Measurements from ENCODE around the gene GRAMD2B.

GRAMD2B gene

DNA sequence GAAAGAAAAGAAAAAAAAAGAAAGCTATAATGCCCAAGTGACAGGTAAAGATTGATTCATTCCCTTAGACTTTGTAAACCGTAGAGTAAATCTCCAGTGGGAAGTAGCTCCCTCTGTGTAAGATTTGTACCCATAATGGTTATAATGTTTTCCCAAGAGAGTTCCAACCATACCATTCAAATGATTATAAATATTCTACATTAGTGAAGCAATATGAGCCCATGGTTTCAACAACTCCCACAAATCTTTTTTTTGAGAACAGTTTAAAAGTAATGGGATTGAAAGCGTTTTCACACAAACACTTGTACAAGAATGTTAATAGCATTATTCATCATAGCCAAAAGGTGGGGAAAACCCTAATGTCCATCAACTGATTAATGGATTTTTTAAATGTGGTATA lies 58.0 kb downstream of the GRAMD2B start:
- no peak for DNase-seq

DNA sequence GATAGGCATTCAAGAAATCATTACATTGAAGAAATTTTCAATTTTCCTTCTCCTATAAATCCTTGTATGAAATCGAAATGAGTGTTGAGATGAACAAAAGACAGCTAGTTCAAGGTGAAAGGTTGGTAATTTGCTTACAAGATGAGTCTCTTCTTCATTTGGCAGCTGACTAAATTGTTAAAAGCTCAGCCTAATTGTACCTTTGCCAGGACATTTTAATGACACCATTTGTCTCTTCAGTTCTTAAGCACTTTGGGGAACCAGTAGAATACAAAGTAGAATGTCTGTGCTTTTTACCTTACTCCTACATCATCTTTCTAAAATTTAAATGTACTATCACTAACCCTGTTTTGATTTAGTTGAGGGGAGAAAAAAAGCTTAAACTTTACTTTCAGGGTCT lies 59.4 kb downstream of the GRAMD2B start:
- DNase-seq, result no peak

DNA sequence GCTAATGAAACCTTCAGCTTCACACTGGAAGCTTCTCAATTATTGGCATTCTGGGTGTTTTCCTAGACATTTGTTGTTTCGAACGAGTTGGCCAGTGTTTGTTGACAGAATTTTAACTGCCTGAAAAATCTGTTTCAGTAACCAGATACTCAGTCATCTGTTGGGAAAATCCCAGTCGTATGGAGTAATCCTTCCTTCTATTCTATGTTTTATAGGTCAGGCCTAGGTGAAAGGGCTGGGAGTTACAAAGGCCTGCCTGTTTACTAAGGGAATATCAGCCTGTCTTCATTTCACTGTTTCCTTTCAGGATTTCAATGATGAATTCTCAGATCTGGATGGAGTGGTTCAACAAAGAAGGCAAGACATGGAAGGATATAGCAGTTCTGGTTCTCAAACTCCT lies 59.9 kb downstream of the GRAMD2B start:
- DNase-seq, result no peak

DNA sequence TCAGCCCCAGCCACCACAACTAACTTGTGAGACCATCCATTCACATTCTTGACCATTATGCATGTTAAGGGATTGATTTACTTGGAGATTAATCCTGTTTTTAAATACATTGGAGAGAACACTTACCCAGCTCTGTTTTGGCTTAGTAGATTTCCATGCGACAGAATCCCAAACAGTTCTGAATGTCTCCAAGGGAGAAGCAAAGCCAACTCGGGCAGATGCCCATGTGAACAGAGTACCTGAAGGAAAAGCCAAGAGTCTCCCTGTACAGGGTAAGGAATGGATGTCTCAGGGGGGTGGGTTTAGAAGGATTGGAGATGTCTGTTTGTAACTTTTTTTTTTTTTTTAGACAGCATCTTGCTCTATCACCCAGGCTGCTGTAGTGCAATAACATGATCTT lies 61.0 kb downstream of the GRAMD2B start:
- no peak for DNase-seq

DNA sequence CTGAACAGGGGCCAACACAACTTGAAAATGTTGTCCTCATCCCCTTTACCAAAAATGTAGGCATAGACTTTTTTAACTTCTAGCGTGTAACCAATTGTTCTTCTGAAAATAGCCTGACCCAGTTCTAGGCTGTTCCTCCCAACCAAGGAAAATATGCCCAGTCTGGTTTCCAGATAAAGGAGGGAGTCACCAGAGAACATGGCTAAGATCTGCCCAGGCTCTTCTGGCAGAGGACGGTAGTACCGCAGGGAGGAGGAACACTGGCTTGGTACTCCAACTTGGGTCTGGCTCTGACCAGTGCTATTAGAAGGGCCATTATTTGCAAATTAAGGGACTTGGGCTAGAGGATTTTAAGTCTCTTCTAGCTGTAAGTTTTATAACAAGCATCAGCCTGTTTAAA lies 63.1 kb downstream of the GRAMD2B start:
- no peak for DNase-seq

DNA sequence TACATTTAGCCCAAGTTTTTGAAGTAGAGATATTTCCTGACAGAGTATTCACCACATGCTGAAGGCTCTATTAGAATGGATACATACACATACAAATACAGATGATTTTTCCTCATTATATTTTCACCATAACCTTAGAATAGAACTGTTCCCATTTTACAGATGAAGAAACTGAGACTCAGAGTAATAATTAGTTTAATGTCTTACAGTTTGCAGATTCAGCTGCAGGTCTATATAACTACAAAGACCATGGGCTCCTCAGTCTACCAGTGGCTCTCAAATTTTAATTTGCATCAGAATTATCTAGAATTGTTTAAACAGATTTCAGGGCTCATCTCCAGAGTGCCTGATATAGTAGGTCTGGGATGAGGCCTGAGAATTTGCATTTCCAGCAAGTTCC lies 64.4 kb downstream of the GRAMD2B start:
- DNase-seq, result no peak

DNA sequence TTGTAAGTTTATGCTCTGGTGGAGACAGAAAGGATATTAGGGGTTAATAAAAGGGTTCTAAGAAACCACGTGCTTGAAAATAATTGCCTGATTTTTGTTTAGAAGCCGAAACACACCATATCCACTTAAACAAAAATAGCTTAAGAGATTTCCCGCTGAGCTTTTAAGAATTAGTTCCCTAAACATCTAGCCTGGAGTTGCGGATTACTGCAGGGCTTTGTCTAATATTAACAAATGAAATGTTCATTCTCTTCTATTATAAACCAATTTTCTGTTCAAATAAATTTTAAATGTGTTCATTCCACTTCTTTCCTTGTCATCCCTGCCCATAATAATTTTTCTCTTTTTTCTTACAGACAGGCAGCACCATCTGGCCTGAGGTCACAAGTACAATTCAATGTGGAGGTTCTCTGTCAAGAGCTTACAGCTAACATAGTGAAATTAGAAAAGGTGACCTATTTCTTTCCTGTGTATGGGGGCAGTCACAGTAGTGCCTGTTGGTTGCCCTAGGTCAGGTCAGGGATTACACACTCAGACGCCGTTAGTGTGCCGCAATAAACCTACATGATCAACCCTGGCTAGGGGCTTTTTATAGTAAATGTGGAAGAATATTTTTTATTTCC lies 65.3 kb downstream of the GRAMD2B start:
- no peak for DNase-seq

DNA sequence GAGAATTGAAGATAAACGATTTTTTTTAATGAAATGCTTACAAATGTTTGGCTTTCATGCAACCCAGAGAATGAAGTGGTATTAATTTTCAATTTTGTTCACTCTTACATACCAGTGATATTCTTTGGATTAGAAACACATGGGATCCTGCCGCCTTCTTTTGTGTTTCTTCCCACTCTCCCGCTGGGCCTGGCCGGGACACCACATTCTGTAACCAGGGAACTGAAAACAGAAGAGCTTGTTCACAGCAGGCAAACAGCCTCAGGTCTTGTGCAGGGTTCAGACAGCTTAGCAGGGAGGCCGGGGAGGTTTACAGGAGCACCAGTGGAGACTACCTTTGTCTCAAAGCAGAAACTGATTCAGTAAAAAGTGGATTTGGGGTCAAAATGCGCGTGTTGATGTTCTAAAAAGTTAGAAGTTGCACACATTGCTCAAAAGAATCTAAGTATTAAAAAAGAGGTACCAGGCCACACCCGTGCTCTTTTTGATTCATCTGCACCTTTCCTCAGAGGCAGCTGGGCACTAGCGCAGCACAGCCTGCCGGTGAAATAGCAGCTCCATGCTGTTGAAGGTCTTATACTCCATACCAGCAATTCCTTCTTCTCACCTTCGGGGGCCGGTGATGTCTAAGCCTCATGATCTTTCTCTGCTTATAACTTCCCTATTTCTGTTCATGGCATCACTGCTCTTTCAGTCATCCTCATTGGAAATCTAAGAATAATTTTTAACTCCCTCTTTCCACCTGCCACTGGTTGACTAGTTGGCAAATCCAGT lies 67.1 kb downstream of the GRAMD2B start:
- DNase-seq, result peak in 1 of 2 donors; percentile 12

DNA sequence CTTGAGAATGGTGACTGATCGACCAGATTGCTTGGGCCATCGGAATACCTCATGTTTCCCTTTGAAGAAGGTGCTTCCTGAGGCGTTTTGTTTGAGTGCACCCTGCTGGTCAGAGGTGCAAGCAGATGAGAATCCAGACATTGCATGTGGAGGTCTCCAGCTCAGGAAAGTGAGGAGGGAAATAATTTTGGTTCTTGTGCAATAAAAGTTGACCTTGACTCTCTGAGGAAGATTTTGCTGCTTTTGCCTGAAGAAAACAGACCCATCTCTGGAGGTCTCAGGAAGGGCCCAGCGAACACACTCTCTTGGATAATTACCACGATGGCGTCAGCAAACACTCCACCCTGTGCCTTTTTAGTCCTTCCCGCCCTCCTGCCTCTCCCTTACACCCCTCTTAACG lies 69.7 kb downstream of the GRAMD2B start:
- DNase-seq, result no peak

DNA sequence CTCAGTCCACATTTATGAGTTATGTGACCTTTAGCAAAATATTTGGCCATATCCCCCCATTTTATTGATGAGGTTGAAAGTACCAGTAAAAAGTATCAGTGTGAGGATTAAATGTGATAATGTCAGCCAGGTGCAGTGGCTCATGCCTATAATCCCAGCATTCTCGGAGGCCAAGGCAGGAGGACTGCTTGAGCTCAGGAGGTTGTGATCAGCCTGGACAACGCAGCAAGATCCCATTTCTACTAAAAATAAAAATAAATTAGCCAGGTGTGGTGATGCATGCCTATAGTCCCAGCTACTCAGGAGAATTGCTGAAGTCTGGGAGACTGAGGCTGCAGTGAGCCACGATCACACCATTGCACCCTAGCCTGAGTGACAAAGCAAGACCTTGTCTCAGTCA lies 71.2 kb downstream of the GRAMD2B start:
- no peak for DNase-seq

DNA sequence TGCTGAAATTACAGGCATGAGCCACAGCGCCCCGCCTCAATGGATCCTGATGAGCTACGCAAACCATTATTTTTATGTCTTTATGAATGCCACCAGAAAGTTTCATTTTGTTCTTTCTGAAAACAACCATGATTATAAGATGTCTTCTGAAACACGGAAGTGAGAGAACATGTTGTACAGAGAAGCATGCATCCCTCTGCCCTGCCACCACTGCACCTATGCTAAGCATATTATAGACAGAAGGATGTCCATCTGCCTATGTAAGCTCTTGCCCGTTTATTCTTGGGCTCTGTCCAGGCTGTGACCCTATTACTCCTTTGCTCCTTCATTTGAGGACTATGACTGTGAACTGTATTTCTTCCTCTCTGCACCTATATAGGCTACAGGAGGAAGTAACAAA lies 74.3 kb downstream of the GRAMD2B start:
- DNase-seq, result no peak

DNA sequence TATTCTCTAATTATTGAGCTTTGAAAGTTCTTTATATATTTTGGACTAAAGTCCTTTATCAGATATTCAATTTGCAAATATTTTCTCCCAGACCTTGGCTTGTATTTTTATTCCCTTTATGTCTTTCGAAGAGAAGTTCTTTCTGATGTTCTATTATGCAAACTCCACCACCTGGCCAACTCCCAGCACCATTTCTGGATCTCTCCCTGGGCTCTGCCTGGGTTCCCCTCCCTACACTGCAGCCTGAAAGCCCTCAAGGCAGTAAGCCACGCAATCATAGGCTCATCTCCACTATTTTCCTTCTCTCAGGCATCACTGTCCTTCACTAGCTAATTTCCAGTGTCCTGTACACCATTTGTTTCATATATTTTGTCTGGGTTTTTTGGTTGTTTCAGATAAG lies 76.1 kb downstream of the GRAMD2B start:
- no peak for DNase-seq

DNA sequence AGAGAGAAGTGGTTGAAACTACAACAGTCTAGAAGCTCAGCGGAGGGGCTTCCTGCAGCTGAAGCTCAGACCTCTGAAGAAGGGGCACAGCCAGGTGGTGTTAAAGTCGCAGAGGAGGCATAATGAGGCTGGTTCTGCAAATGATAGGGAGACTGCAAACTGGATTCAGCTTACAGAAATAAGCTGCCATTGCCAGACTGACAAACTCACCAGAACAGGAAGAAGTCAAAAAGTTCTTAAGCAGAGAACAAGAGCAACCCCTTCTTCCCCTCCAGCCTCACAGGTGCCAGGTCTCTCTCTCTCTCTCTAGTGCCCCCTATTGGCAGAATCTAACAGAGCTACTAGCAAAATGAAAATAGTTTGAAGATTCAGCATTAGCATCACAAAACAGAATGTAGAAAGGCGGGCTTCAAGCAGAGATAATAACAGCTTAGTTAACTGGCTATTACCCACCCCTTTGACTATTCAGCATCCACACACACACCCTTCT lies 76.7 kb downstream of the GRAMD2B start:
- peak in 1 of 2 donors; percentile 13 for DNase-seq

DNA sequence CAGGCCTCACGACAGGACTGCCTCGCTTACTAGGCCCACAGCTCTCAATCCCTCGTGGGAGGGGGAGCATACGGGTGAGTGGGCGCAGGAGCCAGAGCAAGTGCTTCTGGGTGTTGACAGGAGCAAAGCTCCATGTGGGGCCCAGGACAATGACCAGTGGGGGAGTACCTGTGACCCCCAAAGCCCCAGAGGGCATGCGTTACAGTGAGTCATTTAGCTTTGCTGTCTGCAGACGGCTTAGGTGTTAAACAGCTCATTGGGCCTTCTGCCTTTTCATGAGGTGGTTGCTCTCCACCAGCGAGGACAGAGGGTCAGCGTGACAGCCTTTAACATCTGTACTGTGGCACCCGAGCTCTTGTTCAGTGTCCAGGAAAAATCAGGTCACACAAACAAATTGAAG lies 78.2 kb downstream of the GRAMD2B start:
- no peak for DNase-seq

DNA sequence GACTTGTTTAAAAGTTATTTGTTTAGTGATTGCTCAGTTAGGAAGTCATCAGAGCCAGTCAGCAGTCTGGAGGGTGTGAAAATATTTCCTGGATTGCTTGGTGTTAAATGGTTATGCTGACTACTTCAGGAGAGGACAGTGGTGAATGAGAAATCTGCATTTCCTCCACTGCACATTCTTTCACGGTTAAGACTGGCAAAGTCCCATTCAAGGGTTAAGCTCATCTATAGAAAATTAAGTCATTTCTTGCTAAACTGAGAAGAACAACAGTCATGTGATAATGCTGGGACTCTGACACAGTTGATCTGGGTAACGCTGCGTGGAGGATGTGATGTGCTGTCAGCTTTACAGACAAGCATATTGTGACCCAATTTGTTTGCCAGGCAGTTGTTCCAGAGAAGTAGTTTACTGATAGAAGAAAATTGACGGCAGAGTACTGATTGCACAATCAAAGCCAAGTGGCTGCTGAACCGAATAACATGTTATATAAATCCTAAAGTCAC lies 80.4 kb downstream of the GRAMD2B start:
- peak in 1 of 2 donors; percentile 28 for DNase-seq

DNA sequence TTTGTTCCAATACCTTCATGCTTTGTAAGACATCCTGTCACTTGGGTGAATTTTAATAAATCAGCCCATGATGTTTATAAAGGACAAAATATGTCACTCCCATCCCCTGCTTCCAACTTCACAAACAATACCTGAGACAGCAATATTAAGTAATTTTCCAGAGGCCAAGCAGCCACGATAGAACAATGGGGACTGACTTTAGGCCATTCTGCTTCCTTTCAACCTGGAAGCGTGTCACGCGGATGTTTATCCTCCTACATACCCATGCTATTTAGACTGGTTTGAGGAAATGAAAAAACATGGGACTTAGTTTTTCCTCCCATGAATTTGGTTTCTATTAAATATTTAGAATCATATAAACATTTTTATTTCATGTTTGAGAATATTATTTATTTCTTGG lies 82.9 kb downstream of the GRAMD2B start:
- no peak for DNase-seq

DNA sequence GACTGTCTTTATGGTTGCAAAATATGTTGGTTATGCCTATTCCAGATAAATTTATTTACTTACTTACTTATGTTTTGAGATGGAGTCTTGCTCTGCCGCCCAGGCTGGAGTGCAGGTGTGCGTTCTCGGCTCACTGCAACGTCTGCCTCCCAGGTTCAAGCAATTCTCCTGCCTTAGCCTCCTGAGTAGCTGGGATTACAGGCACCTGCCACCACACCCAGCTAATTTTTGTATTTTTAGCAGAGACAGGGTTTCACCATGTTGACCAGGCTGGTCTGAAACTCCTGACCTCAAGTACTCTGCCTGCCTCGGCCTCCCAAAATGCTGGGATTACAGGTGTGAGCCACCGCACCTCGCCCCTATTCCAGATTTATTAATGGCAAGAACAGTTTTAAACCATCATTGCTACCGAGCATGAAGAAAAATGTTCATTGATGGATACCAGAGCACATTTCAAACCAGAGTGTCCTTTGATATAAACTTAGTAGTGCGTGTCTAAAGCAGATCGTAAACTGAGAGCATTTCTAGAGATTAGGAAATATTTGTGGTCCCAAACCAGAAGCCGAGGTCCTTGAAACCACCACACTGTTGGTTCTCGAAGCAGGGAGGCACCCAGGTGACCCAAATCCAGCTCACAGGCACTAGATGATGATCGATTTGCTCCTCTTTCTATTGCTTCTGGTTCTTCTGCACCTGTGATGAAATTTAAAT lies 85.2 kb downstream of the GRAMD2B start:
- no peak for DNase-seq

DNA sequence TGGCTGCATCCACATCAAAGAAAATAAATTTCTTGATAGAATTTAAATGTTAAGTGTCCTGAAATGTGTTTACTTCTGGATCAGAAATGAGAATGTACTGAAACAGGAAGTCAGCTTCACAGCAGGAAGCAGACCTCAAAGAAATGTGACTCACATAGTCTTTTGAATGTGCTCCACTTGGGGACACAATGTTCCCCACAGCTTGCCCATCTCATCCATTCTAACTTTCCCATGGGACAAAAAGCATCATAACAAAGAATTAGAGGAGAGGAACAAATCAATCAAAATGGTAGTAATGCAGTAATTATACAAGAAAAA lies 85.7 kb downstream of the GRAMD2B start:
- peak; percentile 14 to 22 for DNase-seq

DNA sequence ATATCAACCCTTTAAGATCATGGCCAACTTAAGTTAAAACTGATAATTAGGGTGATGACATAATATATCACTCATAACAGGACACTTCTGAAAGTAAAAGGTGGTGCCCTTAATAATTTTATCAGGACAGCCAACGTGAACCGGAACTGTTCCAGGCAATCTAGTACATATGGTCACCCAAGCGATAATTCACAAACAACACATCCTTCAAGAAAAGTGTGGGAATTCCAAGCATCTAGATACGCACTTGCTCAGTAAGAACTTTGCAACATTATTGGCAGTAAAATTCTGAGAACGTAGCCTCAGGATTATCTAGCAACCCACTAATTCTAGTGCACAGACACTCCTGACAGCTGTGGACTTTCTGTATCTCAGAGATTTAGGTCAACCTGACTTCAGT lies 86.1 kb downstream of the GRAMD2B start:
- DNase-seq, result no peak

DNA sequence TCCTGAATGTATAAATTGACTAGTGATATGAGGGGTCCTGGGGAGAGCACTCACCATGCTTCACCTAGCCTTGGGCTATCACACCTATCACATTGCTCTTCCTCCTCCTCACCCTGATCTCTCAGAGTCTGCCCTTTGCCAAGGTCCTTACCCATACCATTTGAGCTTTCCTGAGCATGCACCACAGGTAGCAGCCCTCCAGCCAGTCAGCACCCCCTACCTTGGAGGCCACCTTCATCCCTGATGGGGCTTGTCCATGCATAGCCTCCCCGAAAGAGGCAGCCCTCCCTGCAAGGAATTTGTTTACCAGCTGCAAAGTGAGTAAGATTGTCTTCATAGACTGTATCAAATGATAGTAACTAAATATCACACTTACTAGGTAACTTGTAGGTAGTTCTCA lies 88.8 kb downstream of the GRAMD2B start:
- no peak for DNase-seq

DNA sequence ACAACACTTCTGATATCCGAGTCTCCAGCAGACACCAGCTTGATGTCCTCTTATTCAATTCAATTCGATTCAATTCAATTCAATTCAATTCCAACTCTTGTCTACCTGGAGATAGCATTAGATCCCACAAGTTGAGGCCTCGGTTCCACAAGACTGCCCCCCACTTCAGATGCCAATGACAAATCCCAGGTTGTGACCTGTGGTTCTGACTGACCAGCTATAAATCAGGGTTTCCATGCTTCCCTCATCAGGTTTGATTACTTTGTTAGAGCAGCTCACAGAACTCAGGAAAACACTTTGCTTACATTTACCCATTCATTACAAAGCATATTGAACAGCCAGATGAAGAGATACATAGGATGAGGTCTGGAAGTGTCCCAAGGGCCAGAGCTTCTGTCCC lies 89.2 kb downstream of the GRAMD2B start:
- DNase-seq, result no peak

DNA sequence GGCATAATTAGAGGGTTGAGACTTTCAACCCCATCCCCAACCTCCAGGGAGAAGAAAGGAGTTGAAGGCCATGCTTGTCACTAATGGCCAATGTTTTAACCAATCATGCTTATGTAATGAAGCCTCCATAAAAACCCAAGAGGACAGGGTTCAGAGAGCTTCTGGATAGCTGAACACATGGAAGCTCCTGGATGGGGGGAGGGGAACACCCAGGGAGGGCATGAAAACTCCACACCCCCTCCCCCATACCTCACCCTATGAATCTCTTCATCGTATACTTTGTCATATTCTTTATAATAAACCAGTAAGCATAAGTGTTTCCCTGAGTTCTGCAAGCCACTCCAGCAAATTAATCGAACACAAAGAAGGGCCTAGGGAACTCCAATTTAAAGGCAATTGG lies 90.1 kb downstream of the GRAMD2B start:
- DNase-seq, result no peak

DNA sequence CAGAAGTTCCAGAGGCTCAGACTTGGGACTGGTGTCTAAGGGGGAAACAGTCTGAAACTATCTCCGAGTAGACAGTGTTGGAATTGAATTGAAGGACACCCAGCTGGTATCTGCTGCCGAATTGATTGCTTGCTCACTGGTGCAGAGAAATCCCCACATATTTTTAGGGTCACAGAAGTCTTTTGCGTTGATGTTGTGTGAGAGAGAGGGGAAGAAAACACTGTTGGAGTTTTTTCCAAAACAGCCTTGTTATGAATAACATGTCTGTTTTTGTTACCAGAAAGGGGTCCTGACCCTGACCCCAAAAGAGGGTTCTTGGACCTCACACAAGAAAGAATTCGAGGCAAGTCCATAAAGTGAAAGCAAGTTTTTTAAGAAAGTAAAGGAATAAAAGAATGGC lies 90.5 kb downstream of the GRAMD2B start:
- no peak for DNase-seq

DNA sequence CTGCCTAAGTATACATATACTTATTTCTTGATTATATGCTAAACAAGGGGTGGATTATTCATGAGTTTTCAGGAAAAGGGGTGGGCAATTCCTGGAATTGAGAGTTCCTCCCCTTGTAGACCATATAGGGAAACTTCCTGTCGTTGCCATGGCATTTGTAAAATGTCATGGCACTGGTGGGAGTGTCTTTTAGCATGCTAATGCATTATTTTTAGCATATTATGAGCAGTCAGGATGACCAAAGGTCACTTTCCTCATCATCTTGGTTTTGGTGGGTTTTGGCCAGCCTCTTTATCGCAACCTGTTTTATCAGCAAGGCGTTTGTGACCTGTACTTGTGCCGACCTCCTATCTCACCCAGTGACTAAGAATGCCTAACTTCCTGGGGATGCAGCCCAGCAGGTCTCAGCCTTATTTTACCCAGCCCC lies 90.9 kb downstream of the GRAMD2B start:
- no peak for DNase-seq

Measured in inflammatory macrophage (primary cell).